H1 (cell line): ENCODE data around the gene GPC6. TPM values are rescaled to one million over a fixed set of nuclear protein-coding genes. Genes with fewer than 3 reads are reported as not detected.

Source experiments
- TBP ChIP-seq: IDR thresholded peaks from 2 replicates; pipeline ENCODE4 v1.6.1; 2011; ENCODE audit warnings: low read depth, low read length, improper control_type of control experiment
- polyA plus RNA-seq, 7 experiments: library from polyadenylated mRNA; depleted of rRNA in 3 of 7; stranded (reverse) in 5 of 7; unstranded in 2 of 7; fragments of >200 nt in 5 of 7; fragments of 200-250 nt in 2 of 7; gene quantifications; 1 replicate in 5 of 7; 2 replicates in 1 of 7; 4 replicates in 1 of 7; pipeline versions ENCODE4 v1.2.1 to v1.2.3, GENCODE V29; 2011 to 2013; ENCODE audit warnings: missing spikeins in 2 of 7, mixed read lengths in 2 of 7
- total RNA-seq: library from RNA; stranded (reverse); fragmentation: NEBNext Ultra II Directional; extraction: Animal tissue kit (Norgen Biotek cat#: 25700); gene quantifications from 2 replicates; pipeline ENCODE4 v1.2.1, GENCODE V29; 2021
- TF ChIP-seq, protein P1 (sequence below): fragments of 300-600 bp; sonication (generic); IDR thresholded peaks from 2 replicates; pipeline ENCODE4 v1.7.1; 2012; ENCODE audit warnings: low read length, moderate library complexity, mild to moderate bottlenecking, inconsistent platforms; ENCODE audit not compliant: insufficient replicate concordance

The GPC6 gene
- total and polyA plus RNA-seq, 2 of the 8 experiments (the other 6 are each of a cell fraction or from before 2014, with no cell fraction given): 5.4 to 12.0 TPM

GRCh38 chr13:93398167-93399035 is 171.8 kb downstream of the GPC6 start (continued):
- TF ChIP-seq, protein P1, sequence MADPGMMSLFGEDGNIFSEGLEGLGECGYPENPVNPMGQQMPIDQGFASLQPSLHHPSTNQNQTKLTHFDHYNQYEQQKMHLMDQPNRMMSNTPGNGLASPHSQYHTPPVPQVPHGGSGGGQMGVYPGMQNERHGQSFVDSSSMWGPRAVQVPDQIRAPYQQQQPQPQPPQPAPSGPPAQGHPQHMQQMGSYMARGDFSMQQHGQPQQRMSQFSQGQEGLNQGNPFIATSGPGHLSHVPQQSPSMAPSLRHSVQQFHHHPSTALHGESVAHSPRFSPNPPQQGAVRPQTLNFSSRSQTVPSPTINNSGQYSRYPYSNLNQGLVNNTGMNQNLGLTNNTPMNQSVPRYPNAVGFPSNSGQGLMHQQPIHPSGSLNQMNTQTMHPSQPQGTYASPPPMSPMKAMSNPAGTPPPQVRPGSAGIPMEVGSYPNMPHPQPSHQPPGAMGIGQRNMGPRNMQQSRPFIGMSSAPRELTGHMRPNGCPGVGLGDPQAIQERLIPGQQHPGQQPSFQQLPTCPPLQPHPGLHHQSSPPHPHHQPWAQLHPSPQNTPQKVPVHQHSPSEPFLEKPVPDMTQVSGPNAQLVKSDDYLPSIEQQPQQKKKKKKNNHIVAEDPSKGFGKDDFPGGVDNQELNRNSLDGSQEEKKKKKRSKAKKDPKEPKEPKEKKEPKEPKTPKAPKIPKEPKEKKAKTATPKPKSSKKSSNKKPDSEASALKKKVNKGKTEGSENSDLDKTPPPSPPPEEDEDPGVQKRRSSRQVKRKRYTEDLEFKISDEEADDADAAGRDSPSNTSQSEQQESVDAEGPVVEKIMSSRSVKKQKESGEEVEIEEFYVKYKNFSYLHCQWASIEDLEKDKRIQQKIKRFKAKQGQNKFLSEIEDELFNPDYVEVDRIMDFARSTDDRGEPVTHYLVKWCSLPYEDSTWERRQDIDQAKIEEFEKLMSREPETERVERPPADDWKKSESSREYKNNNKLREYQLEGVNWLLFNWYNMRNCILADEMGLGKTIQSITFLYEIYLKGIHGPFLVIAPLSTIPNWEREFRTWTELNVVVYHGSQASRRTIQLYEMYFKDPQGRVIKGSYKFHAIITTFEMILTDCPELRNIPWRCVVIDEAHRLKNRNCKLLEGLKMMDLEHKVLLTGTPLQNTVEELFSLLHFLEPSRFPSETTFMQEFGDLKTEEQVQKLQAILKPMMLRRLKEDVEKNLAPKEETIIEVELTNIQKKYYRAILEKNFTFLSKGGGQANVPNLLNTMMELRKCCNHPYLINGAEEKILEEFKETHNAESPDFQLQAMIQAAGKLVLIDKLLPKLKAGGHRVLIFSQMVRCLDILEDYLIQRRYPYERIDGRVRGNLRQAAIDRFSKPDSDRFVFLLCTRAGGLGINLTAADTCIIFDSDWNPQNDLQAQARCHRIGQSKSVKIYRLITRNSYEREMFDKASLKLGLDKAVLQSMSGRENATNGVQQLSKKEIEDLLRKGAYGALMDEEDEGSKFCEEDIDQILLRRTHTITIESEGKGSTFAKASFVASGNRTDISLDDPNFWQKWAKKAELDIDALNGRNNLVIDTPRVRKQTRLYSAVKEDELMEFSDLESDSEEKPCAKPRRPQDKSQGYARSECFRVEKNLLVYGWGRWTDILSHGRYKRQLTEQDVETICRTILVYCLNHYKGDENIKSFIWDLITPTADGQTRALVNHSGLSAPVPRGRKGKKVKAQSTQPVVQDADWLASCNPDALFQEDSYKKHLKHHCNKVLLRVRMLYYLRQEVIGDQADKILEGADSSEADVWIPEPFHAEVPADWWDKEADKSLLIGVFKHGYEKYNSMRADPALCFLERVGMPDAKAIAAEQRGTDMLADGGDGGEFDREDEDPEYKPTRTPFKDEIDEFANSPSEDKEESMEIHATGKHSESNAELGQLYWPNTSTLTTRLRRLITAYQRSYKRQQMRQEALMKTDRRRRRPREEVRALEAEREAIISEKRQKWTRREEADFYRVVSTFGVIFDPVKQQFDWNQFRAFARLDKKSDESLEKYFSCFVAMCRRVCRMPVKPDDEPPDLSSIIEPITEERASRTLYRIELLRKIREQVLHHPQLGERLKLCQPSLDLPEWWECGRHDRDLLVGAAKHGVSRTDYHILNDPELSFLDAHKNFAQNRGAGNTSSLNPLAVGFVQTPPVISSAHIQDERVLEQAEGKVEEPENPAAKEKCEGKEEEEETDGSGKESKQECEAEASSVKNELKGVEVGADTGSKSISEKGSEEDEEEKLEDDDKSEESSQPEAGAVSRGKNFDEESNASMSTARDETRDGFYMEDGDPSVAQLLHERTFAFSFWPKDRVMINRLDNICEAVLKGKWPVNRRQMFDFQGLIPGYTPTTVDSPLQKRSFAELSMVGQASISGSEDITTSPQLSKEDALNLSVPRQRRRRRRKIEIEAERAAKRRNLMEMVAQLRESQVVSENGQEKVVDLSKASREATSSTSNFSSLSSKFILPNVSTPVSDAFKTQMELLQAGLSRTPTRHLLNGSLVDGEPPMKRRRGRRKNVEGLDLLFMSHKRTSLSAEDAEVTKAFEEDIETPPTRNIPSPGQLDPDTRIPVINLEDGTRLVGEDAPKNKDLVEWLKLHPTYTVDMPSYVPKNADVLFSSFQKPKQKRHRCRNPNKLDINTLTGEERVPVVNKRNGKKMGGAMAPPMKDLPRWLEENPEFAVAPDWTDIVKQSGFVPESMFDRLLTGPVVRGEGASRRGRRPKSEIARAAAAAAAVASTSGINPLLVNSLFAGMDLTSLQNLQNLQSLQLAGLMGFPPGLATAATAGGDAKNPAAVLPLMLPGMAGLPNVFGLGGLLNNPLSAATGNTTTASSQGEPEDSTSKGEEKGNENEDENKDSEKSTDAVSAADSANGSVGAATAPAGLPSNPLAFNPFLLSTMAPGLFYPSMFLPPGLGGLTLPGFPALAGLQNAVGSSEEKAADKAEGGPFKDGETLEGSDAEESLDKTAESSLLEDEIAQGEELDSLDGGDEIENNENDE: no peak
- no peak for TF ChIP-seq TBP
